Activated naive CD4-positive, alpha-beta T cell treated with anti-CD3 and anti-CD28 coated beads, Interleukin-2, amount 50 U/mL, for 24 hours (primary cell): ENCODE data around the gene ALAD.
A peak's percentile ranks its signal among the peaks of the same experiment; 100 is the strongest.
"Not testable (repeated sequence)": the region's sequence is repeated elsewhere in the genome, so short reads cannot be mapped to it uniquely, and the experiment has no call there.

Experiments
- H3K27ac Mint-ChIP-seq: one replicate; pipeline ENCODE4 v1.8.0; 2021; ENCODE audit warnings: mild to moderate bottlenecking, mixed read lengths
- H3K27me3 Mint-ChIP-seq: one replicate; pipeline ENCODE4 v1.8.0; 2021; ENCODE audit warnings: mixed read lengths
- H3K36me3 Mint-ChIP-seq: one replicate; pipeline ENCODE4 v1.8.0; 2021; ENCODE audit warnings: mixed read lengths
- H3K4me1 Mint-ChIP-seq: one replicate; pipeline ENCODE4 v1.8.0; 2021; ENCODE audit warnings: mixed read lengths
- H3K4me3 Mint-ChIP-seq: one replicate; pipeline ENCODE4 v1.8.0; 2021; ENCODE audit warnings: mild to moderate bottlenecking, mixed read lengths
- H3K9me3 Mint-ChIP-seq: one replicate; pipeline ENCODE4 v1.8.0; 2021; ENCODE audit warnings: mixed read lengths

ALAD gene

GRCh38 chr9:113409883-113410206 is 8.8 kb upstream of the ALAD start:
- peaks cover 27% of the 10 kb centered on the region for H3K4me1 Mint-ChIP-seq
- H3K36me3 Mint-ChIP-seq, result peaks cover 16% of the 10 kb centered on the region
- peak overlapping the region; percentile 90 for H3K4me3 Mint-ChIP-seq
- peak overlapping the region; percentile 99 for H3K27ac Mint-ChIP-seq
- no peaks in the 10 kb centered on the region for H3K27me3 Mint-ChIP-seq
- no peaks in the 10 kb centered on the region for H3K9me3 Mint-ChIP-seq

- Mint-ChIP-seq H3K4me3 (peak overlapping the region; percentile 90), H3K9me3 (no peaks in the 10 kb centered on the region), H3K27ac (peak overlapping the region; percentile 99), H3K4me1 (peaks cover 27% of the 10 kb centered on the region), H3K36me3 (peaks cover 16% of the 10 kb centered on the region), H3K27me3 (no peaks in the 10 kb centered on the region)
Observed at GRCh38 chr9:113409481-113409880, 8.4 kb upstream of the ALAD start.

DNA sequence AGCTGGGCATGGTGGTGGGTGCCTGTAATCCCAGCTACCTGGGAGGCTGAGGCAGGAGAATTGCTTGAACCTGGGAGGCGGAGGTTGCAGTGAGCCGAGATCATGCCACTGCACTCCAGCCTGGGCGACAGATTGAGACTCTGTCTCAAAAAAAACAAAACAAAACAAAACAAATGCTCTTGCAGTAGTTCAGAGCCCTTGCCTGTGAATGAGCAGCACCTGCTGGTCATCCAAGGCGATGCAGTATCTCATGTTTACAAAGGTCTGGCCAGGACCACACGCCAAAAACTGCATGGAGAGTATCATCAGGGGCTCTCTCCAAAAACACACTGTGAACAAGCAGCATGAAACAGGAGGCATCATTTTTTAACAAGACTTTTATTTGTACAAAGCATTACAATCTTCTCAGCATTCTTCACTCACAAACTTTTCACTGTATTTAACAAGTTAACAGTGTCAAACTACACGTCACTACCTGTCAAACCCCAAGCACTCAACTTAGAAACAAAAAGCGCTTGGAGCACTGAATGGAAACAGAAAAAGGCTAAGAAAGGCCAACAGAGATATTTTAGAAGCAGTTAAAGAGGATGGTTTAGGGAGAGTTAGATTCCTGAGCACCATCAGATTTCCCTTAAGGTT is 5.9 kb upstream of the ALAD start:
- H3K4me1 Mint-ChIP-seq, result peaks cover 27% of the 10 kb centered on the region
- H3K36me3 Mint-ChIP-seq, result peaks cover 16% of the 10 kb centered on the region
- H3K4me3 Mint-ChIP-seq, result peak overlapping the region; percentile 90
- H3K27me3 Mint-ChIP-seq, H3K9me3 Mint-ChIP-seq: not testable (repeated sequence)
- peak overlapping the region; percentile 60 for H3K27ac Mint-ChIP-seq

GRCh38 chr9:113406353-113406752 is 5.3 kb upstream of the ALAD start:
- not testable (repeated sequence) for H3K27me3 Mint-ChIP-seq, H3K27ac Mint-ChIP-seq, H3K9me3 Mint-ChIP-seq, H3K4me3 Mint-ChIP-seq
- peaks cover 16% of the 10 kb centered on the region for H3K36me3 Mint-ChIP-seq
- H3K4me1 Mint-ChIP-seq, result peaks cover 33% of the 10 kb centered on the region

DNA sequence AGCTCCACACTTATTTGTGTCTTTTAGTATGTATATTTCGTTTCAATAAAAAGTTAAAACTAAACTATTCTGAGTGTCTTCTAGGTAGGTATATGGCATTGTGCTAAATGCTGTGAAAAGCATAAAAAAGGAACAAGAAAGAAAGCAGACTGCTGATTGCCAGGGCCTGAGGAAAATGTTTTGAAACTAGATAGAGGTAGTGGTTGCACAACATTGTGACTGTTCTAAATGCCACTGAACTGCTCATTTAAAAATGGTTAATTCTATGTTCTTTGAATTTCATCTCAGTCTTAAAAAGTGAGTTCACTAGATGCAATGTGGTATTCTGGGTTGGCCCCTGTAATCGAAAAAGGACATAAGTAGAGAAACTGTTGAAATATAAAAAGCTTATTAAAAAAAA is 2.6 kb upstream of the ALAD start:
- Mint-ChIP-seq H3K4me1 (peaks cover 43% of the 10 kb centered on the region), H3K9me3 (no peaks in the 10 kb centered on the region), H3K4me3 (no peak overlapping the region), H3K27me3 (no peaks in the 10 kb centered on the region), H3K36me3 (peaks cover 10% of the 10 kb centered on the region), H3K27ac (no peak overlapping the region)

DNA sequence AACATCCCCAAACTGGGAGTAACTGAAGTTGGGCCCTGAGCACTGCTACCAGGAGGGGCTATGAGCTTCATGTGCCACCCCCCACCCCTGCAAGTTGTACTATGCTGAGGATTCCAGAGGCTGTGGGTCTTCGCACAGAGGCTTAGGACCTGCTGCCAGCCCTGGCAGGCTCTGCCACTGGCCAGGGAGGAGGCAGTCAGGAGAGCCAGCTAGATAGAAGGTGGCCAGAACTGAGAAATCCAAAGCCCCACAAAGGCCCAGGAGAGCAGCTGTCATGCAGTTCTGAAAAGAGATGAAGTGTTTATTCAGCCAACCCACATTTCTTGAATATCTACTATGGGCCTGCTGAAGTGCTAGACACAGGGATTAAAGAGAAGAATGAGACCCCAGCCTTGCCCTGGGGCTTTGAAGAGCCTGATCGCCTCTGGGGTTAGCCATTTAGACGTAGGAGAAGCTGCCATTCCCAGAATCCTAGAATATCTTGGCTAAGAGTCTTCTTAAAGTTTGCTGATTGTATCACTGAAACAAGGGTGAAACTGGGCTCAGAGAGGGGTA is 1.4 kb downstream of the ALAD start:
- H3K9me3 Mint-ChIP-seq, result no peaks in the 10 kb centered on the region
- no peaks in the 10 kb centered on the region for H3K27me3 Mint-ChIP-seq
- H3K36me3 Mint-ChIP-seq, result peaks cover 2% of the 10 kb centered on the region
- peak overlapping the region; percentile 72 for H3K4me3 Mint-ChIP-seq
- peak overlapping the region; percentile 55 for H3K27ac Mint-ChIP-seq
- H3K4me1 Mint-ChIP-seq, result peaks cover 29% of the 10 kb centered on the region

- Mint-ChIP-seq H3K27ac (no peak overlapping the region), H3K36me3 (peaks cover 2% of the 10 kb centered on the region), H3K4me3 (peak overlapping the region; percentile 72), H3K9me3 (no peaks in the 10 kb centered on the region), H3K27me3 (no peaks in the 10 kb centered on the region), H3K4me1 (peaks cover 29% of the 10 kb centered on the region)
Observed at GRCh38 chr9:113398796-113399195, 2.3 kb downstream of the ALAD start.

- H3K27ac Mint-ChIP-seq, result no peak overlapping the region
- H3K27me3 Mint-ChIP-seq, result no peaks in the 10 kb centered on the region
- peaks cover 2% of the 10 kb centered on the region for H3K36me3 Mint-ChIP-seq
- H3K4me1 Mint-ChIP-seq, result peaks cover 29% of the 10 kb centered on the region
- no peak overlapping the region for H3K4me3 Mint-ChIP-seq
- no peaks in the 10 kb centered on the region for H3K9me3 Mint-ChIP-seq
Observed at GRCh38 chr9:113397203-113397631, 3.9 kb downstream of the ALAD start.

DNA sequence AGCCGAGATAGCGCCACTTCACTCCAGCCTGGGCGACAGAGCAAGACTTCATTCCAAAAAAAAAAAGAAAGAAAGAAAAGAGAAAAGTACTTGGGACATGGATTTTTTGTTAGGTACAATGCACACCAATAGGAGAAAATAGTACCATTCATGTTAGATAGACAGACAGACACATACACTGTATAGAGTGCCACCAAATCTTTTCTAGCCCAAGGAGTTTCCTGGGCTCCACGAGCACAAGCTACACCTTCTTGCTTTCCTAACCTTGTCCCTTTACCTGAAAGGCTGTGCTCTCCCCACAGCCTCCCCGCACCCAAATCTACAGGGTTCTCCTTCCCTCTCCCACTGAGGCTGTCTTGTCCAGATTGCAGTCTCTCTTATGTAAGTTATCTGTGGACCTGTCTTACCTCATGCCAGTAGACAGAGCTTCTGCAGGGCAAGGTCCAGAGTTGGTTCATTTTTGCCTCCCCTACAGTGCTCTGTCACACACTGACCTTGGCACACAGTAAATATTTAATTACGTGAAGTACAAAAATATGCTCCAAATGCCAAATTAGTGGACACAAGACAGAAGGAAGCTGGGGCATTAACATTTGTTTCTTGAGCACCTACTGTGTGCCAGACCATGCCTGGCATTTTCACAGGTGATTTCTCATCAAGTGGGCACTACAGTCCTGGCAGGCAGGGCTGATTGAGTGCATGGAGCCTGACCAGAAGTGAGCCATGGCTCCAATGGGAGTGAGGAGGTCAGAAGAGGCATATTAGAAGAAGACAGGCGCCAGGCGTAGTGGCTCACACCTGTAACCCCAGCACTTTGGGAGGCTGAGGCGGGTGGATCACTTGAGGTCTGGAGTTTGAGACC is 5.9 kb downstream of the ALAD start:
- Mint-ChIP-seq H3K36me3 (peaks cover 2% of the 10 kb centered on the region), H3K4me3 (no peak overlapping the region), H3K9me3 (no peaks in the 10 kb centered on the region), H3K27me3 (no peaks in the 10 kb centered on the region), H3K27ac (no peak overlapping the region), H3K4me1 (peaks cover 21% of the 10 kb centered on the region)

- H3K4me3 Mint-ChIP-seq, result no peak overlapping the region
- H3K36me3 Mint-ChIP-seq, result peaks cover 4% of the 10 kb centered on the region
- H3K4me1 Mint-ChIP-seq, result peaks cover 4% of the 10 kb centered on the region
- H3K27me3 Mint-ChIP-seq, result no peaks in the 10 kb centered on the region
- no peak overlapping the region for H3K27ac Mint-ChIP-seq
- H3K9me3 Mint-ChIP-seq, result no peaks in the 10 kb centered on the region
Observed at GRCh38 chr9:113393281-113393680, 7.8 kb downstream of the ALAD start.

- no peaks in the 10 kb centered on the region for H3K27me3 Mint-ChIP-seq
- peaks cover 4% of the 10 kb centered on the region for H3K4me1 Mint-ChIP-seq
- H3K4me3 Mint-ChIP-seq, result no peak overlapping the region
- H3K9me3 Mint-ChIP-seq, result no peaks in the 10 kb centered on the region
- H3K36me3 Mint-ChIP-seq, result peaks cover 8% of the 10 kb centered on the region
- H3K27ac Mint-ChIP-seq, result no peak overlapping the region
Observed at GRCh38 chr9:113391917-113392316, 9.2 kb downstream of the ALAD start.

- peaks cover 8% of the 10 kb centered on the region for H3K36me3 Mint-ChIP-seq
- peaks cover 3% of the 10 kb centered on the region for H3K4me1 Mint-ChIP-seq
- no peak overlapping the region for H3K4me3 Mint-ChIP-seq
- no peaks in the 10 kb centered on the region for H3K9me3 Mint-ChIP-seq
- no peaks in the 10 kb centered on the region for H3K27me3 Mint-ChIP-seq
- no peak overlapping the region for H3K27ac Mint-ChIP-seq
Observed at GRCh38 chr9:113390192-113390960, 10.7 kb downstream of the ALAD start.

DNA sequence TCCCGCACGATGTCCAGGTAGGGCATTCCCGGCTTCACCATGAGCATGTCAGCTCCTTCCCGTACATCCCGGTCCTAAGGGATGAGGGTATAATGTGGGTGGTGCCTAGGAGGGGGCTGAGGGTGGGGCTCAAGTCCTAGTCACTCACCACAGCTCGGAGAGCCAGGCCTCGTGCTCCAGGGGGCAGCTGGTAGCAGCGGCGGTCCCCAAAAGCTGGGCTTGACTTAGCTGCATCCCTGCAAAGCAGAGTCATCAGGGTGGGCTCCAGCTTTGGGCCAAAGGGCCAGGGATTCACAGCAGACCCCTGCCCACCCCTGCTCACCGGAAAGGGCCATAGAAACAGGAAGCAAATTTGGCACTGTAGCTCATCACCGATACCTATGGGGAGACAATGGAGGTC is 11.6 kb downstream of the ALAD start:
- Mint-ChIP-seq H3K4me1 (no peaks in the 10 kb centered on the region), H3K27me3 (no peaks in the 10 kb centered on the region), H3K27ac (no peak overlapping the region), H3K4me3 (no peak overlapping the region), H3K36me3 (peaks cover 6% of the 10 kb centered on the region), H3K9me3 (no peaks in the 10 kb centered on the region)

DNA sequence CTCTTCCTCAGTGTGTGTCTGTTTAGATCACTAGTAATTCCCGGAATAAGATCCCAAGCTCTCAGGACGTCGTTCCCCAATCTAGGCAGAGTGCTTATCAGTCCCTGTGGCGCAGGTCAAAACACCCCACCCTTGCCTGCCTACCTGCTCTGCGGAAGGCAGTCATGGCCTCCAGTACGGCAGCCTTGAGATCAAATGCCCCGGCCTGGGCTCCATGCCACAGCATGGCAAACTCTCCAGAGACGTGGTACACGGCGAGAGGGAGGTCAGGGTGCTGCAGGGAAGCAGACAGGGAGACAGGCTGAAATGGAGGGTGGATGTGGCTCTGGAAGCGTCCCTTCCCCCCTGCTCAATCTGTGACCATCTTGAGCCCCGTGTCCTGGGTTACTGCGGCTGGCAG is 12.3 kb downstream of the ALAD start:
- Mint-ChIP-seq H3K27ac (no peak overlapping the region), H3K4me1 (no peaks in the 10 kb centered on the region), H3K36me3 (peaks cover 6% of the 10 kb centered on the region), H3K4me3 (no peak overlapping the region), H3K27me3 (no peaks in the 10 kb centered on the region), H3K9me3 (no peaks in the 10 kb centered on the region)

DNA sequence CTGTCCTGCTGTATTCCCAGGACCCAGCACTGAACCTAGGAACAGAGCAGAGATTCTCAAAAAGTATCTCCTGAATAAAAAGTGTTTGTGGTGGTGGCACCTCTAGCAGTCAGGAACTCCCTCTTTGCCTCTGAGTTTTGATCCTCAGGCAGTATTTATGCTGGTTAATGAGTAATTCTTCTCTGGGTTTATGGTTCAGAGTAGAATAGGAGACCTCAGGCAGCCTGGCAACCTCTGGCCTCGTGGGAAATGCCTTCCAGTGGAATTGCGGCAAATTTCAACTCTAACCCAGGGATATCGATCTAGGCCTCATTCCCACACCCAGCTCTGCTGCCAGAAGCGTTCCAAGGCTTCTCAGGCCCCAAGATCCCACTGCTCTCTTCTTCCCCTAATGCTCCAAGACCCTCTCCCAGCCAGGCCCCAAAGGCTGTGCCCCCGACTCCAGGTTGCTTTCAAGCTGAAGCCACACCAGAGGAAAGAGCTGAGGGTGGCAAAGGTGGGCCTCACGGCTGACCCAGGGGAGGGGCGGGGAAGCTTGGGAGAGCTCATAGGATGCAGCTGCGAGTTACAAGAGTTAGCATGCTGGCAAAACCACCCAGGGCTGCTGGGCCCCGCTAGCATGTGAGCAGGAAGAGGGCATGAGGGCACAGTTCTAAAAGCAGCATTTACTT is 13.4 kb downstream of the ALAD start:
- H3K36me3 Mint-ChIP-seq, result peaks cover 6% of the 10 kb centered on the region

More for the DNA sequence above, 13.4 kb downstream of the ALAD start:
- H3K9me3 Mint-ChIP-seq, result no peaks in the 10 kb centered on the region
- H3K4me1 Mint-ChIP-seq, result no peaks in the 10 kb centered on the region
- no peaks in the 10 kb centered on the region for H3K27me3 Mint-ChIP-seq
- no peak overlapping the region for H3K4me3 Mint-ChIP-seq
- no peak overlapping the region for H3K27ac Mint-ChIP-seq
